Muscle of leg (tissue), 11 donors: ENCODE data around the gene SENP5. TPM values are rescaled to one million over a fixed set of nuclear protein-coding genes. Genes with fewer than 3 reads are reported as not detected.

Source experiments
- DNase-seq: peaks from one replicate; pipeline ENCODE4 v3.0.0; 2013
- H3K27ac ChIP-seq: one replicate; pipeline ENCODE4 v1.5.1; 2013; ENCODE audit warnings: mild to moderate bottlenecking, low read length, control low read depth
- H3K27me3 ChIP-seq: one replicate; pipeline ENCODE4 v1.6.1; 2013; ENCODE audit warnings: low read length; ENCODE audit not compliant: control insufficient read depth, insufficient read depth
- H3K36me3 ChIP-seq: one replicate; pipeline ENCODE4 v1.6.1; 2013; ENCODE audit warnings: low read length; ENCODE audit not compliant: control insufficient read depth, insufficient read depth
- H3K4me1 ChIP-seq: one replicate; pipeline ENCODE4 v1.6.1; 2013; ENCODE audit warnings: low read length; ENCODE audit not compliant: control insufficient read depth, insufficient read depth
- H3K4me3 ChIP-seq: one replicate; pipeline ENCODE4 v1.5.1; 2013; ENCODE audit warnings: low read length, control low read depth
- H3K9me3 ChIP-seq: replicated peaks from 2 replicates; pipeline ENCODE4 v1.6.1; 2013; ENCODE audit warnings: low read depth, low read length; ENCODE audit not compliant: control insufficient read depth
- WGBS: methylation state at CpG from one replicate; pipeline ENCODE4 v1.1.5; 2013; ENCODE audit warnings: missing lambda C conversion rate; ENCODE audit not compliant: insufficient coverage; 5-methylcytosine and 5-hydroxymethylcytosine counted together
- polyA plus RNA-seq, 8 donors: library from polyadenylated mRNA; unstranded; fragments of 120-200 nt; gene quantifications; one replicate each; pipeline versions ENCODE4 v1.2.1 to v1.2.3, GENCODE V29; 2013; ENCODE audit warnings: inconsistent platforms in 1 of 8, low replicate concordance in 1 of 8; ENCODE audit not compliant: insufficient read length in 8 of 8, insufficient read depth in 1 of 8
- total RNA-seq: library from RNA; stranded (reverse); fragments of 120-200 nt; gene quantifications from one replicate; pipeline ENCODE4 v1.2.4, GENCODE V29; 2013

SENP5 gene
- total and polyA plus RNA-seq, 9 donors = 13.6 to 27.7 (median 17.9) TPM

GRCh38 chr3:196948442-196949284, 80.9 kb downstream of the SENP5 start:
- Histone ChIP-seq H3K27ac (no peak overlapping the region), H3K4me3 (no peak overlapping the region), H3K9me3 (no peaks in the 10 kb centered on the region), H3K4me1 (peaks cover 2% of the 10 kb centered on the region), H3K27me3 (no peaks in the 10 kb centered on the region), H3K36me3 (peaks cover 4% of the 10 kb centered on the region)
- 24% methylated on average over 21 of the region's 22 CpGs for WGBS
- no peak for DNase-seq

GRCh38 chr3:196949285-196949619, 81.5 kb downstream of the SENP5 start:
- no peaks in the 10 kb centered on the region for H3K9me3 ChIP-seq
- WGBS = 60% methylated on average over 5 of the region's 6 CpGs
- H3K27me3 ChIP-seq = no peaks in the 10 kb centered on the region
- no peaks in the 10 kb centered on the region for H3K4me1 ChIP-seq
- H3K27ac ChIP-seq = no peak overlapping the region
- no peak for DNase-seq
- peaks cover 4% of the 10 kb centered on the region for H3K36me3 ChIP-seq
- H3K4me3 ChIP-seq = no peak overlapping the region

GRCh38 chr3:196949750-196950149, 82.0 kb downstream of the SENP5 start:
- Histone ChIP-seq H3K27me3 (no peaks in the 10 kb centered on the region), H3K4me3 (no peak overlapping the region), H3K27ac (no peak overlapping the region), H3K36me3 (peaks cover 4% of the 10 kb centered on the region), H3K9me3 (no peaks in the 10 kb centered on the region), H3K4me1 (no peaks in the 10 kb centered on the region)
- no CpG with 5 or more reads among the region's 6 CpGs for WGBS
- no peak for DNase-seq

- no peak overlapping the region for H3K4me3 ChIP-seq
- DNase-seq = no peak
- H3K4me1 ChIP-seq = no peaks in the 10 kb centered on the region
- H3K27me3 ChIP-seq = no peaks in the 10 kb centered on the region
- 72% methylated on average over 3 of the region's 3 CpGs for WGBS
- no peaks in the 10 kb centered on the region for H3K36me3 ChIP-seq
- no peak overlapping the region for H3K27ac ChIP-seq
- no peaks in the 10 kb centered on the region for H3K9me3 ChIP-seq
Observed at GRCh38 chr3:196951371-196951770, 83.7 kb downstream of the SENP5 start.

GRCh38 chr3:196954832-196955231, 87.1 kb downstream of the SENP5 start:
- H3K27ac ChIP-seq = no peak overlapping the region
- H3K36me3 ChIP-seq = no peaks in the 10 kb centered on the region
- DNase-seq = no peak
- no peak overlapping the region for H3K4me3 ChIP-seq
- no peaks in the 10 kb centered on the region for H3K4me1 ChIP-seq
- no peaks in the 10 kb centered on the region for H3K27me3 ChIP-seq
- 90% methylated on average over 3 of the region's 7 CpGs for WGBS
- no peaks in the 10 kb centered on the region for H3K9me3 ChIP-seq

GRCh38 chr3:196962108-196962929, 94.6 kb downstream of the SENP5 start:
- Histone ChIP-seq H3K27me3 (peaks cover 27% of the 10 kb centered on the region), H3K36me3 (no peaks in the 10 kb centered on the region), H3K4me1 (peaks cover 6% of the 10 kb centered on the region), H3K4me3 (no peak overlapping the region), H3K27ac (no peak overlapping the region), H3K9me3 (no peaks in the 10 kb centered on the region)
- no peak for DNase-seq
- WGBS = 100% methylated on average over 1 of the region's 9 CpGs

- no peak for DNase-seq
- H3K4me1 ChIP-seq = peaks cover 14% of the 10 kb centered on the region
- no peak overlapping the region for H3K4me3 ChIP-seq
- no CpG with 5 or more reads among the region's 10 CpGs for WGBS
- no peaks in the 10 kb centered on the region for H3K36me3 ChIP-seq
- no peak overlapping the region for H3K27ac ChIP-seq
- peaks cover 35% of the 10 kb centered on the region for H3K27me3 ChIP-seq
- H3K9me3 ChIP-seq = no peaks in the 10 kb centered on the region
Observed at GRCh38 chr3:196962930-196963630, 95.4 kb downstream of the SENP5 start.

- Histone ChIP-seq H3K27me3 (peaks cover 39% of the 10 kb centered on the region), H3K36me3 (no peaks in the 10 kb centered on the region), H3K4me3 (no peak overlapping the region), H3K27ac (no peak overlapping the region), H3K9me3 (no peaks in the 10 kb centered on the region), H3K4me1 (peaks cover 17% of the 10 kb centered on the region)
- DNase-seq = no peak
- WGBS = 100% methylated on average over 1 of the region's 2 CpGs
Observed at GRCh38 chr3:196963631-196963953, 95.9 kb downstream of the SENP5 start.

- H3K4me3 ChIP-seq = no peak overlapping the region
- H3K4me1 ChIP-seq = peaks cover 17% of the 10 kb centered on the region
- no peak for DNase-seq
Observed at GRCh38 chr3:196965112-196965803, 97.5 kb downstream of the SENP5 start.

GRCh38 chr3:196965804-196966173, 98.1 kb downstream of the SENP5 start:
- no peak overlapping the region for H3K27ac ChIP-seq
- DNase-seq = no peak
- WGBS = 74% methylated on average over 8 of the region's 10 CpGs
- peaks cover 49% of the 10 kb centered on the region for H3K27me3 ChIP-seq
- peaks cover 17% of the 10 kb centered on the region for H3K4me1 ChIP-seq
- H3K4me3 ChIP-seq = no peak overlapping the region
- H3K9me3 ChIP-seq = no peaks in the 10 kb centered on the region
- H3K36me3 ChIP-seq = no peaks in the 10 kb centered on the region

More at GRCh38 chr3:196965112-196965803, 97.5 kb downstream of the SENP5 start:
- peaks cover 44% of the 10 kb centered on the region for H3K27me3 ChIP-seq
- no peak overlapping the region for H3K27ac ChIP-seq
- no peaks in the 10 kb centered on the region for H3K36me3 ChIP-seq
- 74% methylated on average over 4 of the region's 11 CpGs for WGBS
- no peaks in the 10 kb centered on the region for H3K9me3 ChIP-seq
